Left lung (tissue), 10 donors: ENCODE results near the gene TNK2. TPM values are rescaled to one million over a fixed set of nuclear protein-coding genes. Genes with fewer than 3 reads are reported as not detected.

ENCODE experiments used
- ATAC-seq: fragments of 200-7000 bp; cut with Tn5 transposase; one replicate; pipeline ENCODE4 v1.9.1; 2020; ENCODE audit warnings: moderate library complexity
- DNase-seq, 4 donors: peaks; one replicate each; pipeline ENCODE4 v3.0.0-alpha.2; 2013 to 2020
- H3K27ac ChIP-seq, 2 donors: fragments of 200-600 bp; sonication (generic) in 1 of 2; one replicate each; pipeline versions ENCODE4 v1.5.0 to v1.8.0; 2020 to 2021
- H3K27me3 ChIP-seq, 2 donors: fragments of 200-600 bp; sonication (generic) in 1 of 2; one replicate each; pipeline versions ENCODE4 v1.5.0 to v1.8.0; 2020 to 2021
- H3K36me3 ChIP-seq, 2 donors: fragments of 200-600 bp; sonication (generic) in 1 of 2; one replicate each; pipeline versions ENCODE4 v1.5.0 to v1.8.0; 2020 to 2021
- H3K4me1 ChIP-seq, 2 donors: fragments of 200-600 bp; one replicate each; pipeline ENCODE4 v1.8.0; 2021
- H3K4me3 ChIP-seq, 2 donors: fragments of 200-600 bp; sonication (generic) in 1 of 2; one replicate each; pipeline versions ENCODE4 v1.5.0 to v1.8.0; 2020 to 2021; ENCODE audit warnings: mild to moderate bottlenecking in 1 of 2
- H3K9me3 ChIP-seq, 2 donors: fragments of 200-600 bp; sonication (generic) in 1 of 2; one replicate each; pipeline versions ENCODE4 v1.5.0 to v1.8.0; 2020 to 2021
- CTCF ChIP-seq, 2 donors: fragments of 200-600 bp; sonication (generic) in 1 of 2; IDR thresholded peaks; one replicate each; pipeline versions ENCODE4 v1.5.0 to v1.8.0; 2021; ENCODE audit warnings: antibody characterized with exemption in 2 of 2
- intact Hi-C, 2 donors: fragments of 100-400 bp; cut with DNase I; formaldehyde crosslinking; loops; one replicate each; pipeline versions ENCODE4 v1.11.2 to v1.14.2; 2022
- polyA plus RNA-seq, 6 donors: library from polyadenylated mRNA; unstranded; fragments of 120-200 nt; gene quantifications; one replicate each; pipeline ENCODE4 v1.2.1, GENCODE V29; 2013; ENCODE audit not compliant: insufficient read length in 6 of 6
- total RNA-seq, 2 donors: library from RNA; stranded (reverse); fragmentation: NEBNext Ultra II Directional; extraction: Animal tissue kit (Norgen Biotek cat#: 25700); gene quantifications; one replicate each; pipeline ENCODE4 v1.2.1, GENCODE V29; 2021
- donor health status: DM: no; HTN: yes; CAD: no.
- donor health status: DM: no; HTN: no; CAD: no.

The TNK2 gene
- total and polyA plus RNA-seq, 8 donors, result 49.7 to 75.7 (median 58.2) TPM

- intact Hi-C loops, result no loop called here
- Histone ChIP-seq H3K27ac (no peak overlapping the region), H3K4me1 (peaks cover 0 to 15% of the 10 kb centered on the region in 2 donors), H3K9me3 (no peaks in the 10 kb centered on the region), H3K27me3 (no peaks in the 10 kb centered on the region), H3K4me3 (no peak overlapping the region), H3K36me3 (peaks cover 0 to 78% of the 10 kb centered on the region in 2 donors)
- TF ChIP-seq CTCF (IDR thresholded peaks at IDR 0.05), result no peak
- DNase-seq (no peak), ATAC-seq (no peak)
Observed at GRCh38 chr3:195878424-195879274, 29.7 kb downstream of the TNK2 start.

- peaks cover 0 to 78% of the 10 kb centered on the region in 2 donors for H3K36me3 ChIP-seq
- intact Hi-C loops, result no loop called here
- no peak overlapping the region for H3K4me3 ChIP-seq
- no peak for TF ChIP-seq CTCF (IDR thresholded peaks at IDR 0.05)
- H3K9me3 ChIP-seq, result no peaks in the 10 kb centered on the region
- no peaks in the 10 kb centered on the region for H3K27me3 ChIP-seq
- DNase-seq, result no peak
- no peak overlapping the region for H3K27ac ChIP-seq
- no peak for ATAC-seq
- H3K4me1 ChIP-seq, result peaks cover 0 to 15% of the 10 kb centered on the region in 2 donors
Observed at GRCh38 chr3:195877767-195878423, 30.5 kb downstream of the TNK2 start.

GRCh38 chr3:195877136-195877715 is 31.1 kb downstream of the TNK2 start:
- DNase-seq (no peak), ATAC-seq (no peak)
- Histone ChIP-seq H3K9me3 (no peaks in the 10 kb centered on the region), H3K4me3 (no peak overlapping the region), H3K4me1 (peaks cover 0 to 15% of the 10 kb centered on the region in 2 donors), H3K27ac (peak overlapping the region in 1 of 2 donors; percentile 18), H3K36me3 (peaks cover 0 to 78% of the 10 kb centered on the region in 2 donors), H3K27me3 (no peaks in the 10 kb centered on the region)
- intact Hi-C loops, result no loop called here
- TF ChIP-seq CTCF (IDR thresholded peaks at IDR 0.05), result no peak

GRCh38 chr3:195876297-195877064 is 31.9 kb downstream of the TNK2 start:
- Histone ChIP-seq H3K4me3 (no peak overlapping the region), H3K9me3 (no peaks in the 10 kb centered on the region), H3K36me3 (peaks cover 0 to 79% of the 10 kb centered on the region in 2 donors), H3K4me1 (peaks cover 0 to 15% of the 10 kb centered on the region in 2 donors), H3K27ac (peak overlapping the region in 1 of 2 donors; percentile 18), H3K27me3 (no peaks in the 10 kb centered on the region)
- TF ChIP-seq CTCF (IDR thresholded peaks at IDR 0.05), result no peak
- intact Hi-C loops, result no loop called here
- peak; percentile 82 for ATAC-seq
- DNase-seq, result peak in 2 of 4 donors; percentile 73 to 91
